Panc1 (cell line): Measurements from ENCODE around the gene ARHGEF2. TPM values are rescaled to one million over a fixed set of nuclear protein-coding genes. Genes with fewer than 3 reads are reported as not detected.
A peak's percentile ranks its signal among the peaks of the same experiment; 100 is the strongest.

Source experiments
- ATAC-seq: fragments of 200-7000 bp; cut with Tn5 transposase; 2 replicates; pipeline ENCODE4 v1.9.1; 2020; ENCODE audit warnings: mild to moderate bottlenecking, moderate library complexity
- BruUV-seq: library from RNA; stranded (reverse); fragments of 400-500 nt; replicated peaks from 2 replicates; lab custom pipeline; 2021; lab: Mats Ljungman, UMichigan
- CTCF ChIA-PET: fragments of 300-600 bp; sonication (Branson Sonifier 250); formaldehyde crosslinking; loops from one replicate; lab custom pipeline; 2022; ENCODE audit warnings: antibody characterized with exemption; lab: Charles Lee
- POLR2A ChIA-PET: fragments of 300-600 bp; sonication (Branson Sonifier 250); formaldehyde crosslinking; loops from one replicate; lab custom pipeline; 2022; ENCODE audit warnings: antibody characterized with exemption; lab: Charles Lee
- DNase-seq: peaks from one replicate; pipeline ENCODE4 v3.0.0-alpha.2; 2010; ENCODE audit warnings: low read depth, low spot score
- H3K27ac ChIP-seq: 2 replicates; pipeline ENCODE4 v1.5.1; 2011; ENCODE audit warnings: mild to moderate bottlenecking, low read length, inconsistent platforms
- H3K27me3 ChIP-seq: fragments of 200-500 bp; sonication (Bioruptor generic); 2 replicates; pipeline ENCODE4 v1.6.0; 2014; ENCODE audit warnings: low read length, inconsistent platforms; ENCODE audit not compliant: control insufficient read depth, insufficient read depth
- H3K36me3 ChIP-seq: fragments of 200-500 bp; sonication (Bioruptor generic); 2 replicates; pipeline ENCODE4 v1.5.1; 2014; ENCODE audit warnings: inconsistent platforms, mild to moderate bottlenecking, low read length, moderate library complexity; ENCODE audit not compliant: control insufficient read depth, insufficient read depth
- H3K4me1 ChIP-seq: 2 replicates; pipeline ENCODE4 v1.5.1; 2011; ENCODE audit warnings: inconsistent platforms, mild to moderate bottlenecking, low read length, moderate library complexity; ENCODE audit not compliant: control insufficient read depth, insufficient read depth
- H3K4me3 ChIP-seq, 2 experiments: 2 replicates each; pipeline ENCODE4 v1.5.1; 2011 to 2012; ENCODE audit warnings: low read depth in 2 of 2, low read length in 2 of 2, mild to moderate bottlenecking in 2 of 2, inconsistent platforms in 1 of 2, moderate library complexity in 1 of 2
- H3K9me3 ChIP-seq: fragments of 200-500 bp; sonication (Bioruptor generic); 2 replicates; pipeline ENCODE4 v1.5.1; 2014; ENCODE audit warnings: low read depth, mild to moderate bottlenecking, inconsistent platforms, low read length, moderate library complexity; ENCODE audit not compliant: control insufficient read depth, insufficient read depth
- CTCF ChIP-seq: fragments of 450-650 bp; IDR thresholded peaks from 2 replicates; pipeline ENCODE4 v1.5.1; 2017; ENCODE audit warnings: mild to moderate bottlenecking
- POLR2AphosphoS5 ChIP-seq: IDR thresholded peaks from 2 replicates; pipeline ENCODE4 v1.6.1; 2012; ENCODE audit warnings: mild to moderate bottlenecking, low read depth, low read length, moderate library complexity
- REST ChIP-seq, 2 experiments: IDR thresholded peaks; 2 replicates each; pipeline ENCODE4 v1.6.1; 2011 to 2012; ENCODE audit warnings: low read depth in 2 of 2, control low read depth in 1 of 2, low read length in 1 of 2, mild to moderate bottlenecking in 1 of 2, moderate library complexity in 1 of 2; ENCODE audit not compliant: insufficient read depth in 1 of 2
- SIN3A ChIP-seq: IDR thresholded peaks from 2 replicates; pipeline ENCODE4 v1.6.1; 2012; ENCODE audit warnings: low read depth, mild to moderate bottlenecking, low read length, moderate library complexity, borderline replicate concordance; ENCODE audit not compliant: insufficient read depth
- TCF7L2 ChIP-seq: IDR thresholded peaks from 2 replicates; pipeline ENCODE4 v1.6.1; 2011; ENCODE audit warnings: mild to moderate bottlenecking, low read depth, low read length, inconsistent platforms
- in situ Hi-C: cut with HindIII; loops from 2 replicates; pipeline ENCODE4 v1.10.0; 2016; ENCODE audit warnings: low sequenced_read_pairs, low pct_unique_long_range_greater_than_20kb
- intact Hi-C: fragments of 100-400 bp; cut with micrococcal nuclease; formaldehyde crosslinking; loops from one replicate; pipeline ENCODE4 v1.10.0; 2022; ENCODE audit not compliant: unreplicated experiment
- total RNA-seq: library from RNA; stranded (reverse); gene quantifications from one replicate; pipeline ENCODE4 v1.2.1, GENCODE V29; 2021; ENCODE audit not compliant: unreplicated experiment

ARHGEF2 gene
- total RNA-seq, 1 experiment from 2014 or later = 87.0 TPM

- peaks cover 31% of the 10 kb centered on the region for H3K4me1 ChIP-seq
- peak overlapping the region; percentile 93 to 98 for H3K4me3 ChIP-seq
- no peak for ATAC-seq
- no peaks in the 10 kb centered on the region for H3K27me3 ChIP-seq
- intact Hi-C loops = no loop called here
- TF ChIP-seq TCF7L2 (no peak; the same call in 1 of the 2 replicates), SIN3A (no peak), REST (IDR thresholded peaks at IDR 0.05; ENCODE audit: insufficient read depth in 1 of 2, low read depth in 2 of 2, low read length in 1 of 2) (no peak), CTCF (no peak), POLR2AphosphoS5 (no peak)
- H3K9me3 ChIP-seq = no peaks in the 10 kb centered on the region
- H3K27ac ChIP-seq = peak overlapping the region; percentile 99
- DNase-seq = no peak
- ChIA-PET CTCF (interaction anchor here (0.6 to 0.9 kb wide), 3 partner anchors 42 to 286 kb away, joined by 3 to 10 read pairs (median 4); no protein-coding TSS in a partner anchor), POLR2A (interaction anchor here (0.6 to 1.7 kb wide), 9 partner anchors 10 to 368 kb away, joined by 3 to 20 read pairs (median 5); partner anchors contain the start of gene SYT11)
- in situ Hi-C loops = no loop called here
- BruUV-seq = TSS peak; percentile 99
- H3K36me3 ChIP-seq = peaks cover 21% of the 10 kb centered on the region
These were observed 43.3 kb downstream of the ARHGEF2 start for GRCh38 chr1:155934936-155935590.

GRCh38 chr1:155934097-155934935 lies 44.0 kb downstream of the ARHGEF2 start, which contains the start of gene KHDC4:
Gene KHDC4 (minus strand): TSS chr1:155934413. CDS start chr1:155934373, 40 bp downstream.
- H3K4me1 ChIP-seq = peaks cover 33% of the 10 kb centered on the region
- intact Hi-C loops (no loop called here), in situ Hi-C loops (no loop called here)
- POLR2A ChIA-PET = interaction anchor here (0.6 to 1.7 kb wide), 4 partner anchors 10 to 163 kb away, joined by 3 to 5 read pairs (median 3); no protein-coding TSS in a partner anchor
- H3K27ac ChIP-seq = peak within 1 kb of the TSS; percentile 99
- ATAC-seq (peak; percentile 96), DNase-seq (peak; percentile 98)
- CTCF ChIA-PET = interaction anchor here (0.6 kb wide), 1 partner anchor 283 kb away, joined by 3 read pairs; no protein-coding TSS in a partner anchor
- peaks cover 26% of the 10 kb centered on the region for H3K36me3 ChIP-seq
- no peaks in the 10 kb centered on the region for H3K9me3 ChIP-seq
- peak; percentile 97 for TF ChIP-seq POLR2AphosphoS5
- TF ChIP-seq TCF7L2 = no peak
- TF ChIP-seq REST (IDR thresholded peaks at IDR 0.05; ENCODE audit: insufficient read depth in 1 of 2, low read depth in 2 of 2, low read length in 1 of 2) = 0 out of 4 replicates have a peak, but pooled peaks of 1 of the 2 experiments have one; percentile 51
- peak; percentile 85; the same call in 1 of the 2 replicates for TF ChIP-seq SIN3A
- no peaks in the 10 kb centered on the region for H3K27me3 ChIP-seq
- no TSS peak for BruUV-seq
- H3K4me3 ChIP-seq = peak within 1 kb of the TSS; percentile 93 to 98
